HG03457 (cell line): Measurements from ENCODE around the gene ALDOA.
"Not testable (repeated sequence)": the region's sequence is repeated elsewhere in the genome, so short reads cannot be mapped to it uniquely, and the experiment has no call there.

ENCODE experiments used
- ATAC-seq: cut with Tn5 transposase; IDR thresholded peaks from one replicate; pipeline ENCODE4 v1.9.1; 2021; ENCODE audit warnings: moderate number of reproducible peaks; ENCODE audit not compliant: unreplicated experiment

The ALDOA gene

GRCh38 chr16:30065102-30065942, at the start of gene ALDOA:
Gene ALDOA (plus strand): TSS chr16:30065760. CDS start chr16:30066898, 1,138 bp downstream.
- ATAC-seq: peak; percentile 72

GRCh38 chr16:30016555-30017276, 48.8 kb upstream of the ALDOA start:
- no peak for ATAC-seq

DNA sequence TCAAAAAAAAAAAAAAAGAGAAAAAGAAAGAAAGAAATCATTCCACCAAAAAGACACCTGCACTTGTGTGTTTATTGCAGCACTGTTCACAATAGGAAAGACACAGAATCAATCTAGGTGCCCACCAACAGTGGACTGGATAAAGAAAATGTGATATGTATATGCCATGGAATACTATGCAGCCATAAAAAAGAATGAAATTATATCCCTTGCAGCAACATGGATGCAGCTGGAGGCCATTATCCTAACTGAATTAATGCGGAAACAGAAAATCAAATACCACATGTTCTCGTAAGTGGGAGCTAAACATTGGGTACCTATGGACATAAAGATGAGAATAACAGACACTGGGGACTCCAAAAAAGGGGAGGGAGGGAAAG, 48.3 kb upstream of the ALDOA start:
- no peak for ATAC-seq

DNA sequence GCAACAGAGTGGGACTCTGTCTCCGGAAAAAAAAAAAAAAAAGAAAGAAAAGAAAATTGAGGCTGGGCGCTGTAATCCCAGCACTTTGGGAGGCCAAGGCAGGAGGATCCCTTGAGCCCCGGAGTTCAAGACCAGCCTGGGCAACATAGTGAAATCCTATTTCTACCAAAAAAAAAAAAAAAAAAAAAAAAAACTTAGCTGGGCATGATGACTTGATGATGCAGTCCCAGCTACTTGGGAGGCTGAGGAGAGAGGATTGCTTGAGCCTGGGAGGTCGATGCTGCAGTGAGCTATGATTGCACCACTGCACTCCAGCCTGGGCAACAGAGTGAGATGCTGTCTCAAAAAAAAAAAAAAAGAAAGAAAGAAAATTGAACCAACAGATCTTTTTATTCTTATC, 47.6 kb upstream of the ALDOA start:
- ATAC-seq: not testable (repeated sequence)

DNA sequence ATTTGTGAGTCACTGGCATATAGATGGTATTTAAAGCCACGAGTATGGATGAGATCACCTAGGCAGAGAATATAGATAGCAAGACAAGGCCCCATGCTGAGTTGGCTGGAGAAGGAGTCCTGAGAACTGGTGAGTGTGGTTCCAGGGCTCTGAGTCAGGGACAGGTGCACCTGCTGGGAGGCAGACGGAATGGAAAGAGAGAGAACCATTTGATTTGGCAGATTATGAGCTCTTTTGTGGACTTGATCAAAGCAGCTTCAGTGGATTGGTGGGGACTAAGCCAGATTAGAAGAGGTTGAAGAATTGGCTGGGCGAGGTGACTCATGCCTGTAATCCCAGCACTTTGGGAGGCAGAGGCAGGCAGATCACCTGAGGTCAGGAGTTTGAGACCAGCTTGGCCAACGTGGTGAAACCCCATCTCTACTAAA, 46.8 kb upstream of the ALDOA start:
- ATAC-seq: no peak

DNA sequence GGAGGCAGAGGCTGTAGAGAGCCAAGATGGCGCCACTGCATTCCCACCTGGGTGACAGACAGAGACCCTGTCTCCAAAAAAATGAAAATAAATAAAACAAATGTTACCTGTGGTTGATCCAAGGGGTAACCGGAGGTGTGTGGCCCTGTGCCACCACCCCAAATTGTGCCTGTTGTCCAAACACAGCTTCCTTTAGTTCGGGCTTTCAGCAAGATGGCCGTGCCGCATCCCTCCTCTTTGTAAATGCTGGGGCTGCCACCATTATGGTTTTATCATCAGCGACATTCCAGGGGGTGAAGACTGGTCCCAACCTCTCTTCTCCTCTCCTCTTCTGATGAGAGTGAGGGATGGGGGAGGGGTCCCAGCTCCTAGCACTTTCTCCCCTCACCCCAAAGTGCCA, 42.7 kb upstream of the ALDOA start, which contains the start of gene C16orf92:
Gene C16orf92 (plus strand): TSS at position 312 of the 400 bp plus-strand sequence. CDS start 143 bp downstream, outside the sequence.
- no peak for ATAC-seq

- ATAC-seq: no peak
Observed at GRCh38 chr16:30023586-30023985, 42.0 kb upstream of the ALDOA start.

- ATAC-seq: no peak
Observed at GRCh38 chr16:30024451-30024850, 41.1 kb upstream of the ALDOA start.

GRCh38 chr16:30025156-30025555, 40.4 kb upstream of the ALDOA start:
- no peak for ATAC-seq

DNA sequence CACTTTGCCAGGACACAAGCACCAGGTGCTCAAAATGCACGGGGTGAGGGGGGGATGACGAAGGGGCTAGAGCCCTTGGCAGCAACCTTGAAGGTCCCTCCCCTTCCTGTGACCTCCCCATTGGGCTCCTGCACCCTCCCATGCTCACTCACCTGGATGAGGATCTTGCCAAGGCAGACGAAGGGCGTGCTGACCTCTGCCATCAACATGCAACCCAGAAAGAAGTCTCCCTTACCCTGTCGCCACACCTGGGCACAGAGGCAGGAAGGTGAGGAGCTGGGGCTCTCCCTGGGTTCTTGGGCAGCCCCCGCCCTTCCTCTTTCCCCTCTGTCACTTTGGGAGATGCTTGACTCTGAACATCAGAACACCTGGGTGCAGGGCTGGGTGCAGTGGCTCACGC, 40.0 kb upstream of the ALDOA start:
- no peak for ATAC-seq

- no peak for ATAC-seq
Observed at GRCh38 chr16:30026449-30026848, 39.1 kb upstream of the ALDOA start.

GRCh38 chr16:30027588-30028437, 37.7 kb upstream of the ALDOA start:
- no peak for ATAC-seq

GRCh38 chr16:30028438-30029076, 37.0 kb upstream of the ALDOA start:
- ATAC-seq: no peak

- no peak for ATAC-seq
Observed at GRCh38 chr16:30030011-30030685, 35.4 kb upstream of the ALDOA start.

GRCh38 chr16:30030841-30031413, 34.6 kb upstream of the ALDOA start, which contains the start of gene TLCD3B:
Gene TLCD3B (minus strand): TSS chr16:30031271. CDS start chr16:30030527, 744 bp downstream.
- no peak for ATAC-seq

GRCh38 chr16:30031477-30031918, 34.1 kb upstream of the ALDOA start:
- ATAC-seq: no peak

- ATAC-seq: no peak
Observed at GRCh38 chr16:30032083-30032819, 33.3 kb upstream of the ALDOA start.

GRCh38 chr16:30033270-30033669, 32.3 kb upstream of the ALDOA start:
- ATAC-seq: no peak

DNA sequence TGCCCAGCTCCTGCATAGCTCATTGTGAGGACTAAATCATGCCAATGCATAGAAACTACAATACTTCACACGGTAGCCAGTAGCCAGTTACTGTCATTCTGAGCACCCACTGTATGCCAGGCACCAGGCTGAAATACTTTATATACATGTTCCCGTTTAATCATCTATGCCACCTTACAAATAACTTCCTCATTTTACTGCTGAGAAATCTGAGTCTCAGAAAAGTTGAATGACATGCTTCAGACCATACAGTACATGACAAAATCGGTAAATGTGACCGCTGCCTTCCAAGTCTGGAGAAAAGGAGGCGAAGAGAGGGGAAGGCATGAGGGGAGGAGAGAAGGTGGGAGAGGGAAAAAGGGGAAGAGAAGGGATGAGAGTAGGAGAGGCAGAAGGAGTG, 25.3 kb upstream of the ALDOA start:
- ATAC-seq: no peak
